COLO829 (cell line): ENCODE results near the gene ROS1.

Experiments used
- DNase-seq: peaks from one replicate; pipeline ENCODE4 v3.0.0; 2012; ENCODE audit warnings: low spot score

Gene ROS1

DNA sequence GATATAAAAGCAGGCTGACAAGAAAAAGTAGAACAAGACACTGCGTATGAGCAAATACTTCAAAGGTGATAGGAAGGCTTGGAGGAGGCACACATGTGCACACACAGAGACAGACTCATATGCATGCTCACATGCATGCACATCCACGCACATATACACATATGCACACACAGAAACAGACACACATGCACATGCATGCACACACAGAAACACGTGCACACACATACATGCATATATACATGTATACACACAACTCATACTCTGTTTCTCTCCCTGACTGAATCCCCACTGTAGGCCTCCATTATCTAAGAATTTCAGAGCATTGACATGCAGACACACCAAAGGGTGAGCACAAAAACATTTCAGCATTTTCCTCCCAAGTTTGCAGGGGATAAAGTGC lies 116.7 kb downstream of the ROS1 start:
- no peak for DNase-seq

DNA sequence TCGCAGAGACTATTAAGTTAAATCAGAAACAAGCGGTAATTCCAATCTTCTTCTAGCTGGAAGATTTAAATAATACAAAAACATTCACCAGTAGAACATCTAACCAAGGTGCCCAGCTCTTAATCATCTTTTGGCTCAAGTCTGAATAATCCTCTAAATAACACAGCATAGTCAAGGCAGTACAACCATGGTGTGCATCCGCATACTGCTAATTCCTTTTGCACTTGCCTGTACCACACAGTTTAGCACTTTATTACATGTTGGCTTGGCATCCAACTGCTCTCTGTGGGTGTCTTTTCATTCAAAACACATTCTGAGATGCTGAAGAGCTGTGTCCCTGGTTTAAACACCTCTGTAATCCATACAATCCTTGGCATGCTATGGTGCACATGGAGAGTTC lies 118.1 kb downstream of the ROS1 start:
- DNase-seq, result no peak

DNA sequence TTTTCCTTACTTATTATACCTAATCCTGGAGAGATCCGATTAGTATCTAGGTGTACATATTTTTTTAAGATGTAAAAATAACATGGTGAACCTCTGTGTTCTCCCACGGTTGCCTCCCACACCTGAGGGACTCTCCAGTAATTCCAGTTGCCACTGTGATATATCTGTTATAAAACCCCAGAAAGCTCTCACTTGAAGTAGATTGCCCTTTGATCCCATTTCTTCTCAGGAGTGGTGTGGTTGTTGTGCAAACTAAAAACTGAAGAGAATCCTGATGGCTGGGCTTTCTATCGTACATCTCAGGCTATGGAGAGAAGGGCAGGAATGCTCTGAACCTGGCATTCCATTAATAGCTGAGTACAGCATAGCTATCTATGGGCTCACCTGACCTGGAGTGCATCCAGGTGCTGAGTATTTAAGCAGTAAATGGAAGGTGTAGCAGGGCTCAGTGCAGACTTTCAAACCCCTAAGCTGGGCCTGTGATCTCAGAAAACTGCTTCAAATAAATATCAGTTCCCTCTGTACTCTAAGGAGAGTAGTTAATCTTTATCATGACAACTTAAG lies 119.4 kb downstream of the ROS1 start:
- DNase-seq, result no peak

DNA sequence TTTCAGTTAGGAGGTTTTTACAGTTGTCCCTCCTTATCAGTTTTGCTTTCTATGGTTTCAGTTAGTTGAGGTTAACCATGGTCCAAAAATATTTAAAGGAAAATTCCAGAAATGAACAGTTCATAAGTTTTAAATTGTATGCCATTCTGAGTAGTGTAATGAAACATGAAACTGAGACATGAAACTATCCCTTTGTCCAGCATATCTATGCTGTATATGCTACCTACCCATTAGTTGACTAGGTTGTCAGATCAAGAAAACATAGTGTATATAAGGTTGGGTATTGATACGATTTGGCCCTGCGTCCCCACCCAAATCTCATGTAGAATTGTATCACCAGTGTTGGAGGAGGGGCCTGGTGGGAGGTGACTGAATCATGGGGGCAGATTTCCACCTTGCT lies 121.3 kb downstream of the ROS1 start:
- no peak for DNase-seq

DNA sequence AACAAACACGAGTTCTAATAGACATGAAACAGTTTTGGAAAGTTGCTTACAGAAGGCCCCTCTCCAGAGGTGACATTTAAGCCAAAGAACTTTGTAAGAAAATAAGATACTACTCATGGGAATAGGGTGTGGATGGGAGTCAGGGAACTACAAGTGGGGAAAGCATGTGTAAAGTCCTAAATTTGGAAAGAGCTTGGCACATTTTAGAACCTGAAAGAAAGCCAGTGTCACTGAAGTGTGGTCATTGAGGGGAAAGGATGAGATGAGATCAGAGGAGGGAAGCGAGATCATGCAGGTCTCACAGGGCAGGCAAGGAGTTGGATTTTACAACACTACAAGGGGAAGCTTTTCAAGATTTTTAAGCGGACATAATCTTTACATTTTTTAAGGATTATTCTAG lies 122.4 kb downstream of the ROS1 start:
- no peak for DNase-seq

DNA sequence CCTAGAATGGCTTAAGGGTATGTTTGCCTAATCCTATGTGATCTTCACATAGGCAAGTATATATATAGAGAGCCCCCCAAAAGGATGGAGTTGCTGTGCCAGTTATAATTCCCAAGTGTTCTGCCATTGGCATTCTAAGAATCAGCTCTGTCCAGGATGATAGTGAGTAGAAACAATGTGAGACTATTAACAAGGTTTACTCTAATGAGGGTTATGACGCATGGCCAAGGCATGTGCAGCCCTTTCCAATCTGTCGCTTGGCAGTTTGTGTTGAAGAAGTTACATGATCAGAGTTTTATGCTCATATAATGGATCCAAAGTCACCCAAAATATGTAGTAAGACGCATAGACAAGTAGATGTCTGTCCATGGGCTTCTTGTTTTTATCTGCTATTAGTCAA lies 126.8 kb downstream of the ROS1 start:
- no peak for DNase-seq

GRCh38 chr6:117290173-117290846 lies 135.4 kb downstream of the ROS1 start:
- no peak for DNase-seq

DNA sequence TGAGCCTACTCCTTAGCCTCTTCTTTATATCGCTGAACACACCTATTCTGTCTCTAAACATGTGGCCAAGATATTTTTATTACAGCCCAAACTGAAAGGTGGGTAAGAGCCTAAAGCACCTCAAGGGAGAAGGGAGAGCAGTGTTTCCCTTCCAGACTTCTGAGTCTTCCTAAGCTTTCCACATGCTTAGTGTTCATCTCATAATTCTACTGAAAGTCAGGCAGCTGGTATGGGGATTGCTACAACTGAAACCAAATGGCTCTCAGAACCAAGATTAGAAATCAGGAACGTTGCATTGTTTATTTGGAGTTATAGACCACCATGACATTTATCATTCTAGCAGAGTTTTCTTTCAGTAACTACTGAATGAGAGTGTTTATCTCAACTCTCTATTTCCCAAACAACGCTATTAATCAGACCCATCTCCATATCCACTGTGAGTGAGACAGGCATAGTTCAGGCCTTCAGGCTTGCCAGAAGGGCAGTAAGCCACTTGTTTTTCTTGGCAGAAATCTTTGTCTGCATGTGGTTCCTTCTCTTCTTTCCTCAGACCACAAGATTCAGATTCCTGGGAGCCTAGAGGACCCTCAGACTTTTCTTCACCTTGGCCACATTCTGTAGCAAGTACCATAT lies 137.5 kb downstream of the ROS1 start:
- DNase-seq, result no peak

- no peak for DNase-seq
These were observed 144.8 kb downstream of the ROS1 start for GRCh38 chr6:117280922-117281321.

- DNase-seq, result no peak
These were observed 148.9 kb downstream of the ROS1 start for GRCh38 chr6:117276778-117277316.

GRCh38 chr6:117275711-117276110 lies 150.0 kb downstream of the ROS1 start:
- no peak for DNase-seq

DNA sequence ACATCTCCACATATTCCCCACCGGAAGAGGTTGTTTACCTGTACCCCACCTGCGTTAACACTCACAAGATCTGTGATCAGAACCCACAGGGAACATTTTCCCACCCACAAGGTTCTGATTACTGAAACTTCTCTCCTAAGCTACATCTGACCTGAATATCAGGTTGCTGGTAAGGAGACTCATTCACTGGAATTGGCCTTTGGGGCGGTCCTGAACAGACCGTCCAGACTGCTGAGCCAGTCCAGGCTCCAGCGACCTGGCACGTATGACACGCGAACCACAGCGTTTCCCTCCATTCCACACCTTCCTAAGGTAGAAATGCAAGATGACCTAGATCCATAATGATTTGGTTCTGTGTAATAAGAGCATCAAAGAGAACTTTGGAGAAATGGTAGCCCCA lies 150.5 kb downstream of the ROS1 start:
- no peak for DNase-seq

DNA sequence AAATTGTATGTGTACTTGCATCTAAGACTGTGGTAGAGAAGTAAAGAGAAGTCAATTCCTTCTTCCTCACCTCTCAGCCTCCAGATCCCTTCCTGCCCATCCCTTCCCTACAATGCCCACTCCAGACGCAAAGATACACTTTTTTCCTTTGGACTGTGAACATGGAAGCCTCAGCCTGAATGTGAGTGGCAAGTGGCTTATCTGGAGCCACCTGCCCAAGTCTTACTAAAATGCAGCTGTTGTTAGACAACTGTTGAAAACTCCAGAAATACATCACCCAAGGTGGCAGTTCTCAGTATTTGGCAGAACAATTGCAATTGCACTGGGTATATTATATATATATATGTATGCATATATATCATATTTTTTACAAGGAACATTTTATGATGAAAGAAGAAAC lies 152.9 kb downstream of the ROS1 start:
- DNase-seq, result no peak

- no peak for DNase-seq
These were observed 153.5 kb downstream of the ROS1 start for GRCh38 chr6:117272032-117272866.

DNA sequence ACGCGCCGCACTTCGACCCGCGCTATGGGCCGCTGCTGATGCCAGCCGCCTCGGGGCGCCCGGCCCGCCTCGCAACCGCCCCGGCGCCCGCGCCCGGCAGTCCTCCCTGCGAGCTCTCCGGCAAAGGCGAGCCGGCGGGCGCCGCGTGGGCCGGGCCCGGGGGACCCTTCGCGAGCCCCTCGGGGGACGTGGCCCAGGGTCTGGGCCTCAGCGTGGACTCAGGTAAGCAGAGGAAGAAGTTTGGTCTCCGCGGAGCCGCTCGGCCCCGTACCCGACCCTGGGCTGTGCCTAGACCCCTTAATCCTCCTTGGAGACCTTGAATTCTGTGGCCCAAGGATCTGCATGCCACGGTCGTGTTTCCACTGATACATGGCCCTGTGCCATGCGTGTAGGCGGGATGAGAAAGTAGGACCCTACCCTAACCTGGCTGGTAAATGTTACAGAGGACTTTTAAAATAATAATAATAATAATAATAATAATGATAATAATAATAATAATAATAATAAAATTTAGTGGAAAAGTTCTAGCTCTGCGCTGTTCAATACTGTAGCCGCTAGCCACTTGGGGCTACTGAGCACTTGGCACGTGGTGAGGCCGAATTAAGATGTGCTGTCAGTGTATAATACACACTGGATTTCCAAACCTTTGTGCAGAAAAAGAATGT lies 154.8 kb downstream of the ROS1 start:
- DNase-seq, result no peak

GRCh38 chr6:117270055-117270842 lies 155.5 kb downstream of the ROS1 start:
- DNase-seq, result no peak

GRCh38 chr6:117269638-117270054 lies 156.1 kb downstream of the ROS1 start:
- no peak for DNase-seq

DNA sequence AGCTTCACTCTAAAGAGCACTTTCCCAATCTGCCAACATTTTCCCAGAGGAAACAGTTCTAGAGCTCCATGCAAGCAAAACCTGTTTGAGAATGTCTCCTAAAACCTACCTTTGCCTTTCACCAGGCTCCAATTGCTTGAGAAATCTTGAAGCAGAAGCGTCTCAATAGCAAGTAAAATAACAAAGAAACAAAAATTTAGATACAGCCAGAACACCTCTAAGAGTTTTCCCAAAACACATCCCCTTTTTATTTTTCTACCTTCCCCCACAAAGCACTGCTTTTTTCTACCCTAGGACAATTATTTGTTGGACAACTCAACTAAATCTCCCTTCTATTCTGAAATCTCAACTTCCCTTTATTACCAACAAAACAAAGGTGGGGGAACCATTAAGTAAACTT lies 156.8 kb downstream of the ROS1 start:
- no peak for DNase-seq

- DNase-seq, result no peak
These were observed 157.8 kb downstream of the ROS1 start for GRCh38 chr6:117267766-117268534.

DNA sequence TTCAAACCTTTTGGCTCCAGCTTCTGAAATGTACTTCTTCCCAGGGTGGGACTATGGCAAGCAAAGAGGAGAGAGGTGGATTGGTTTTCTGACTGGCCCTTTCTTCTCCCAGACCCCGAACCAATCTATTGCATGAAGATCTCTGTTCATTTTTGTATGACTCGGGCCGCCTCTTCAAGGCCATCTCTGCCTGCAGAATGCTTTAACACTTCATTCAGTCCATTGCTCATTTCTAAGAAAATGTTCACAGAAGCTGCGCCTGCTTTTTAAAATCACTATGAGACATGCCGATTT lies 158.7 kb downstream of the ROS1 start:
- DNase-seq, result no peak
